Measurements from ENCODE around the gene MALL.

- TF ChIP-seq CTCF (IDR thresholded peaks at IDR 0.05) (no peak), POLR2A (IDR thresholded peaks at IDR 0.05) (no peak)
Measured at GRCh38 chr2:110103061-110103961, 12.3 kb downstream of the MALL start.

All from lower leg skin (tissue), 3 donors.